ENCODE data around the gene PYGL. TPM values are rescaled to one million over a fixed set of nuclear protein-coding genes. Genes with fewer than 3 reads are reported as not detected.

Gene PYGL
- total RNA-seq, 2 experiments from 2014 or later, result 1.6 to 1.7 TPM

DNA sequence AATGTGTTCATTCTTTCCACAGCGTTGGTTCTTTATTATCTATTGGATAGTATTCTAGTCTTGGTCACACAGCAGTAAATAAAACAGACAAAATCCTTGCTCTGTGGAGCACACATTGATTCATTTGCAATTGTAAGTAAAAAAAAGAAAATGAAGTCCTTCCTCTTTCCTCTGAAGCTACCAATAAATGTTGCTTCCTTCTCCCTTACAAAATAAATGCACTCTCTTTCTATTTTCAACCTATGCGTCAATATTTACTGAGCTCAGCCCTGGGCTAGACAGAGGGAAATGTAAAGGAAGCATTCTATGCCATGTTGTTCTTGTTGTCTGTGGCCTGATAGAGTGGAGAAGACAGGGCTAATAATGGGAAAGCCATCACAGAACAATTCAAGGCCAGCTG is 69.5 kb downstream of the PYGL start:
- peaks cover 42% of the 10 kb centered on the region for H3K4me1 Mint-ChIP-seq (ENCODE audit: low read depth)
- ChIA-PET POLR2A (interaction anchor here (1.0 to 1.1 kb wide), 2 partner anchors 44 to 206 kb away, joined by 3 to 4 read pairs; partner anchors contain the start of genes NIN and SAV1), CTCF (interaction anchor here (0.6 to 1.3 kb wide), 2 partner anchors 14 to 109 kb away, joined by 3 read pairs; no protein-coding TSS in a partner anchor)
- H3K9me3 Mint-ChIP-seq, result no peaks in the 10 kb centered on the region
- TF ChIP-seq, protein P1, sequence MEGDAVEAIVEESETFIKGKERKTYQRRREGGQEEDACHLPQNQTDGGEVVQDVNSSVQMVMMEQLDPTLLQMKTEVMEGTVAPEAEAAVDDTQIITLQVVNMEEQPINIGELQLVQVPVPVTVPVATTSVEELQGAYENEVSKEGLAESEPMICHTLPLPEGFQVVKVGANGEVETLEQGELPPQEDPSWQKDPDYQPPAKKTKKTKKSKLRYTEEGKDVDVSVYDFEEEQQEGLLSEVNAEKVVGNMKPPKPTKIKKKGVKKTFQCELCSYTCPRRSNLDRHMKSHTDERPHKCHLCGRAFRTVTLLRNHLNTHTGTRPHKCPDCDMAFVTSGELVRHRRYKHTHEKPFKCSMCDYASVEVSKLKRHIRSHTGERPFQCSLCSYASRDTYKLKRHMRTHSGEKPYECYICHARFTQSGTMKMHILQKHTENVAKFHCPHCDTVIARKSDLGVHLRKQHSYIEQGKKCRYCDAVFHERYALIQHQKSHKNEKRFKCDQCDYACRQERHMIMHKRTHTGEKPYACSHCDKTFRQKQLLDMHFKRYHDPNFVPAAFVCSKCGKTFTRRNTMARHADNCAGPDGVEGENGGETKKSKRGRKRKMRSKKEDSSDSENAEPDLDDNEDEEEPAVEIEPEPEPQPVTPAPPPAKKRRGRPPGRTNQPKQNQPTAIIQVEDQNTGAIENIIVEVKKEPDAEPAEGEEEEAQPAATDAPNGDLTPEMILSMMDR (IDR thresholded peaks at IDR 0.05), result no peak
- H3K36me3 Mint-ChIP-seq (ENCODE audit: low read depth), result no peaks in the 10 kb centered on the region
- H3K27ac Mint-ChIP-seq, result no peak overlapping the region
- DNase-seq (no peak), ATAC-seq (no peak)
- peaks cover 70% of the 10 kb centered on the region for H3K27me3 Mint-ChIP-seq
- H3K4me3 Mint-ChIP-seq, result no peak overlapping the region
- intact Hi-C loops (cut with micrococcal nuclease), result no loop called here

DNA sequence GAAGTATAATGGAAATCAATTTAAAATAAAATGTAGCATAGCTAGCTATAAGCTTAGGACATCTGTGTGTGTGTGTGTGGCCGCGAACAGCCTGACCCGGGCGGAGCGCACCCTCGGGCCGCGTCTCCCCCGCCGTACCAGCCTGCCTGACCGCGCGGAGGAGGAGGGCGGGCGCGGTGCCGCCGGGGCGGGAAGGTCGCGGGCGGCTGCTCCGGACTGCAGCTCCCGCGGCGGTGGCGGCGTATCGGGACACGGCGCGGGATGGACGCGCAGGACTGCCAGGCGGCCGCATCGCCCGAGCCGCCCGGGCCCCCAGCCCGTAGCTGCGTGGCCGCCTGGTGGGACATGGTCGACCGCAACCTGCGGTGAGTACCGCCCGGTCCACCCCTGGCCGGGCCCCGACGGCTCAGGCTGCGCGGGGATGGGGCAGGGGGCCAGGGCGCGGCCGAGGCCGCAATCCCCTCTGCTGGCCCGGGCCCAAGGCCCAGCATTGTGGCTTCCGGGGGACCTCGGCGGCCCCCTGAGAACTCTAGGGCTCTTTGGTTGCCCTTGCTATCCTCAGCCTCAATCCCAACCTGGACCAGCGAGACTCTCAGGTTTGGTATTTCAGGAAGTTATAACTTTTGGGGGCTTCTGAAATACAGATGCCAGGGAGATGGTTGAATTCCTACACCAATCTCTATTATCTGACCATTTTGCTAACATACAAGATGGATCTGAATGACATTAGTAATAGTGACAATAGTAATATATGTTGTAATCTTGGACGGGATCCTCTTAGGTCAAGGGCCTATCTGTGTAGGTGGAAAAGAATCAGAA is 72.2 kb downstream of the PYGL start, which contains the start of gene ABHD12B:
TSS of gene ABHD12B (plus strand) at position 140 of the 819 bp plus-strand sequence. CDS start at position 262, 122 bp downstream.
- DNase-seq (no peak), ATAC-seq (no peak)
- Mint-ChIP-seq H3K36me3 (ENCODE audit: low read depth) (no peaks in the 10 kb centered on the region), H3K4me1 (ENCODE audit: low read depth) (peaks cover 42% of the 10 kb centered on the region), H3K27ac (no peak within 1 kb of the TSS), H3K27me3 (peaks cover 72% of the 10 kb centered on the region), H3K9me3 (no peaks in the 10 kb centered on the region), H3K4me3 (no peak within 1 kb of the TSS)
- ChIA-PET CTCF (interaction anchor here (1.5 kb wide), 1 partner anchor 18 kb away, joined by 5 read pairs; no protein-coding TSS in a partner anchor), POLR2A (interaction anchor here (0.6 kb wide), 1 partner anchor 109 kb away, joined by 3 read pairs; no protein-coding TSS in a partner anchor)
- intact Hi-C loops (cut with micrococcal nuclease), result no loop called here
- TF ChIP-seq, protein P1 (IDR thresholded peaks at IDR 0.05), result no peak

DNA sequence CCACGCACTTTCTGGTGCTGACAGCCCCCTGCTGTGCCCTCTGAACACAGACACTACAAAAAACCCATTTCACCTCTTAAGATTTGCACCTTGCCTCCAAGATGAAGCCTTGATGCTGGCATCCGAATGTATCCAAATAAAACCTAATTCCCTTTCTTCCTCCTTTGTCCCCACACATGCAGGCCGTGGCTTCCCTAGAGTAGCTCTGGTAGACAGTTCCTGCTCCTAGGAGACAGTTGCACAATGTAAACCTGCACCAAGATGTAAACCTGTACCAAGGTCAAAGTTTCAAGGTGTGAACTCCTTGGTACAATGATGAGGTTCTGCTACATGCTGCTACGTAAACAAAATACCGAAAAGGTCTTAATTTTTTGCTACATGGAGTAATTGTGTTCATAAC is 73.1 kb downstream of the PYGL start:
- no peak for ATAC-seq
- ChIA-PET POLR2A (interaction anchor here (0.6 kb wide), 1 partner anchor 110 kb away, joined by 3 read pairs; no protein-coding TSS in a partner anchor), CTCF (interaction anchor here (1.0 to 2.4 kb wide), 3 partner anchors 10 to 17 kb away, joined by 5 to 16 read pairs (median 5); no protein-coding TSS in a partner anchor)
- intact Hi-C loops (cut with micrococcal nuclease), result no loop called here
- TF ChIP-seq, protein P1 (IDR thresholded peaks at IDR 0.05), result no peak
- no peak for DNase-seq
- Mint-ChIP-seq H3K36me3 (ENCODE audit: low read depth) (no peaks in the 10 kb centered on the region), H3K27ac (no peak overlapping the region), H3K27me3 (peaks cover 71% of the 10 kb centered on the region), H3K9me3 (no peaks in the 10 kb centered on the region), H3K4me1 (ENCODE audit: low read depth) (peaks cover 41% of the 10 kb centered on the region), H3K4me3 (no peak overlapping the region)

DNA sequence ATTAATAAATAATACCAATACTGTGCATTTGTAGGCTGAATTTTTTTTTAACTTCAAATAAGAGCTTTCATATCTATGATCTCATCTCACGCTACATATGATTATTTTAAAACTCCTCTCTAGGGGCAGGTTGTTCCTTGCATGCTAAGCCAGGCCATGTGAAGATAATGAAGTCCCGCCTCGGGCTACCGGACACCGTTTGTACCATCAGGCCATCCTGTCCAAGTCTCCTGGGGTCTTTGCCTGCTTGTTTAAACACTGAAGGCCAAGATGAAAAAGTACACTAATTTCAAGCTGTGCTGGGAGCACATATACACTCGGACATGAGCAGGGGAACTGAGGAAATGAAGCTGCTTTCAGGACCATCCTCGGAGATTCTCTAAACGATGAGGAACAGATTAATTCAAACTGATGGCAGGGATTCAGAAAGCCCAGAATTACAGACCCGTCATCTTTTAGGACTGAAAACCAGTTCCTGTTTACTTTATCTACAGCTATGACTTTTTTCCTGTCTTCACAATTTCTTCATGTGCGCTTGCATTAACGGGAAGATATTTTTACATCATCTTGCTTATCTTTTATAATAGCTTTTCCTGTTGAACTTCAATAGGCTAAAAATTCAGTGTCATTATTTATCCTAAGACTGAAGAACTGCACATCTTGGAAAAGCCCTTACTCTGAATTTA is 78.7 kb downstream of the PYGL start:
- no peak for ATAC-seq
- ChIA-PET CTCF (interaction anchor here (0.5 to 9.9 kb wide), 4 partner anchors 61 to 323 kb away, joined by 3 to 160 read pairs (median 3); no protein-coding TSS in a partner anchor), POLR2A (no interaction called here)
- Mint-ChIP-seq H3K27me3 (peaks cover 33% of the 10 kb centered on the region), H3K9me3 (no peaks in the 10 kb centered on the region), H3K4me3 (no peak overlapping the region), H3K4me1 (ENCODE audit: low read depth) (peaks cover 2% of the 10 kb centered on the region), H3K27ac (no peak overlapping the region), H3K36me3 (ENCODE audit: low read depth) (no peaks in the 10 kb centered on the region)
- TF ChIP-seq, protein P1 (IDR thresholded peaks at IDR 0.05), result no peak
- intact Hi-C loops (cut with micrococcal nuclease), result loop anchor here (10.0 kb wide), 1 partner anchor 271 kb away; no protein-coding TSS in a partner anchor
- no peak for DNase-seq

Measured in activated CD8-positive, alpha-beta T cell treated with anti-CD3 and anti-CD28 coated beads for 36 hours (primary cell).